ENCODE results near the gene TNRC6B. TPM values are rescaled to one million over a fixed set of nuclear protein-coding genes. Genes with fewer than 3 reads are reported as not detected.

Gene TNRC6B
- total and polyA plus RNA-seq, 2 of the 13 experiments (the other 11 are each of a cell fraction or from before 2014, with no cell fraction given), result 8.9 to 13.2 TPM

DNA sequence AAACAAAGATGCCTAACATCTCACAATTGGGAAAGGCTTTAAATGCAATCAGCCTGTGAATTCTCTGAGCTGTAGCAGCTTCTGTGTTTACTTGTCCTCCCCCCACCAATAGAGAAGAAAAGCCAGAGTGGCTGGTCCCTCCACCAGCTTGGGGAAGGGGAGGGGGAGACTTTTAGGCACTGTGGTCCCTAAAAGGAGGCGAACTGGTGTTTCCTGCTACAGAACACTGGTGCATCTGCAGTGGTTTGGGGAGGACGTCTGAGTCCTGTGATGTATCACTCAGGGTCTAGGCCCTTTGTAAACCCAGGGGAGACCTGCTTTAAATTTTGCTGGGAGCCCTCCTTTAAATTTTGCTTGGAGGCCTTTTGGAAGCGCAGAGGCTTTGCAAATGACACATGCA is 16.9 kb downstream of the TNRC6B start:
- H3K27me3 ChIP-seq (ENCODE audit: control insufficient read depth in 1 of 2, insufficient read depth in 2 of 2, low read length in 2 of 2), result no peaks in the 10 kb centered on the region
- no TSS peak for BruUV-seq (replicated peaks)
- H2AFZ ChIP-seq (ENCODE audit: low read length), result no peak overlapping the region
- DNase-seq (ENCODE audit: low spot score) (no peak), FAIRE-seq (no peak), ATAC-seq (no peak)
- H3K4me3 ChIP-seq (replicated peaks in 1 of 3; ENCODE audit: insufficient read depth in 1 of 3, low read depth in 2 of 3, low read length in 3 of 3), result no peak overlapping the region
- in situ Hi-C loops (cut with HindIII; ENCODE audit: extremely low pct_ligation_motif_present, low pct_unique_long_range_greater_than_20kb), result no loop called here
- H3K27ac ChIP-seq (ENCODE audit: extremely low read length, insufficient read depth, low read length), result no peak overlapping the region
- ChIA-PET CTCF (ENCODE audit: low intra/inter-chr PET ratio, low total read pairs) (no interaction called here), POLR2A (interaction anchor here (0.6 to 3.4 kb wide), 2 partner anchors 15 to 17 kb away, joined by 3 to 8 read pairs; partner anchors contain the start of gene TNRC6B)
- no peak overlapping the region for H3K4me2 ChIP-seq (ENCODE audit: low read depth, low read length)
- no peaks in the 10 kb centered on the region for H3K9me3 ChIP-seq (ENCODE audit: low read length)
- 79% methylated on average over 3 of the region's 3 CpGs for WGBS (ENCODE audit: low lambda C conversion rate)
- no peak for TF ChIP-seq KLF6 (CRISPR knock-in tag; IDR thresholded peaks at IDR 0.05)
- no peak for TF ChIP-seq ZNF768 (CRISPR knock-in tag; IDR thresholded peaks at IDR 0.05)
- no peak for TF ChIP-seq RFX1 (IDR thresholded peaks at IDR 0.05)
- TF ChIP-seq, protein P1, sequence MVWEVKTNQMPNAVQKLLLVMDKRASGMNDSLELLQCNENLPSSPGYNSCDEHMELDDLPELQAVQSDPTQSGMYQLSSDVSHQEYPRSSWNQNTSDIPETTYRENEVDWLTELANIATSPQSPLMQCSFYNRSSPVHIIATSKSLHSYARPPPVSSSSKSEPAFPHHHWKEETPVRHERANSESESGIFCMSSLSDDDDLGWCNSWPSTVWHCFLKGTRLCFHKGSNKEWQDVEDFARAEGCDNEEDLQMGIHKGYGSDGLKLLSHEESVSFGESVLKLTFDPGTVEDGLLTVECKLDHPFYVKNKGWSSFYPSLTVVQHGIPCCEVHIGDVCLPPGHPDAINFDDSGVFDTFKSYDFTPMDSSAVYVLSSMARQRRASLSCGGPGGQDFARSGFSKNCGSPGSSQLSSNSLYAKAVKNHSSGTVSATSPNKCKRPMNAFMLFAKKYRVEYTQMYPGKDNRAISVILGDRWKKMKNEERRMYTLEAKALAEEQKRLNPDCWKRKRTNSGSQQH (CRISPR knock-in tag; IDR thresholded peaks at IDR 0.05; ENCODE audit: low read depth), result no peak
- TF ChIP-seq ZBTB8A (CRISPR knock-in tag; IDR thresholded peaks at IDR 0.05; ENCODE audit: borderline replicate concordance, low read depth), result no peak
- TF ChIP-seq ZNF230 (CRISPR knock-in tag; IDR thresholded peaks at IDR 0.05), result no peak
- TF ChIP-seq ZNF101 (CRISPR knock-in tag; IDR thresholded peaks at IDR 0.05; ENCODE audit: borderline replicate concordance, low read depth), result no peak
- no peak for TF ChIP-seq ZC3H13 (CRISPR knock-in tag; IDR thresholded peaks at IDR 0.05)
- no peak for TF ChIP-seq ZNF138 (CRISPR knock-in tag; IDR thresholded peaks at IDR 0.05; ENCODE audit: low read depth)
- no peak for TF ChIP-seq CERS6 (CRISPR knock-in tag; IDR thresholded peaks at IDR 0.05)
- no peak for TF ChIP-seq SP5 (CRISPR knock-in tag; IDR thresholded peaks at IDR 0.05; ENCODE audit: borderline replicate concordance, low read depth)
- TF ChIP-seq KDM3A (CRISPR knock-in tag; IDR thresholded peaks at IDR 0.05; ENCODE audit: low read depth), result no peak
- TF ChIP-seq, protein P2, sequence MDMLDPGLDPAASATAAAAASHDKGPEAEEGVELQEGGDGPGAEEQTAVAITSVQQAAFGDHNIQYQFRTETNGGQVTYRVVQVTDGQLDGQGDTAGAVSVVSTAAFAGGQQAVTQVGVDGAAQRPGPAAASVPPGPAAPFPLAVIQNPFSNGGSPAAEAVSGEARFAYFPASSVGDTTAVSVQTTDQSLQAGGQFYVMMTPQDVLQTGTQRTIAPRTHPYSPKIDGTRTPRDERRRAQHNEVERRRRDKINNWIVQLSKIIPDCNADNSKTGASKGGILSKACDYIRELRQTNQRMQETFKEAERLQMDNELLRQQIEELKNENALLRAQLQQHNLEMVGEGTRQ (IDR thresholded peaks at IDR 0.05; ENCODE audit: low read depth, low read length), result no peak
- TF ChIP-seq, protein P2 (CRISPR knock-in tag; IDR thresholded peaks at IDR 0.05; ENCODE audit: borderline replicate concordance), result no peak
- peaks cover 0 to 1% of the 10 kb centered on the region in 2 experiments; a peak in 2 of 5 replicates for H3K36me3 ChIP-seq (replicated peaks in 1 of 2; ENCODE audit: control insufficient read depth in 1 of 2, insufficient read depth in 2 of 2, low read length in 2 of 2)
- peaks cover 75% of the 10 kb centered on the region for H3K79me2 ChIP-seq (ENCODE audit: insufficient read depth, low read length)
- peaks cover 27% of the 10 kb centered on the region for H3K4me1 ChIP-seq (ENCODE audit: insufficient read depth, low read length)
- H4K20me1 ChIP-seq (ENCODE audit: insufficient read depth, low read length), result peaks cover 22% of the 10 kb centered on the region
- intact Hi-C loops (cut with micrococcal nuclease; ENCODE audit: unreplicated experiment), result no loop called here
- no peak overlapping the region for H3K9ac ChIP-seq (ENCODE audit: insufficient read depth, low read depth, low read length)
